HCT116 (cell line): ENCODE data around the gene FGF1. TPM values are rescaled to one million over a fixed set of nuclear protein-coding genes. Genes with fewer than 3 reads are reported as not detected.

Experiments
- ATAC-seq: fragments of 200-7000 bp; cut with Tn5 transposase; 2 replicates; pipeline ENCODE4 v1.9.1; 2020; ENCODE audit warnings: mild to moderate bottlenecking, moderate library complexity
- BruUV-seq: library from RNA; stranded (reverse); fragments of 400-500 nt; replicated peaks from 2 replicates; lab custom pipeline; 2021; lab: Mats Ljungman, UMichigan
- CTCF ChIA-PET: fragments of 300-600 bp; sonication (Branson Sonifier 250); formaldehyde crosslinking; loops from one replicate; lab custom pipeline; 2021; ENCODE audit warnings: antibody characterized with exemption; lab: Charles Lee
- POLR2A ChIA-PET: fragments of 300-600, 350-600 bp; sonication (Branson Sonifier 250); formaldehyde crosslinking; loops from one replicate; lab custom pipeline; 2021; ENCODE audit warnings: antibody characterized with exemption; lab: Charles Lee
- RAD21 ChIA-PET, 2 experiments: fragments of 300-600 bp; sonication (Branson Sonifier 250); formaldehyde crosslinking; loops; one replicate each; lab custom pipeline; 2023; ENCODE audit warnings: low total read pairs in 2 of 2; ENCODE audit not compliant: uncharacterized antibody in 2 of 2, unreplicated experiment in 2 of 2, low non-redundant PET in 1 of 2; lab: Charles Lee
- DNase-seq: peaks from one replicate; pipeline ENCODE4 v3.0.0-alpha.2; 2010; ENCODE audit warnings: low read depth, low spot score
- H2AFZ ChIP-seq: fragments of 200-600 bp; shearing (Covaris generic), sonication (generic); 2 replicates; pipeline ENCODE4 v1.6.1; 2017; ENCODE audit warnings: low read depth, mixed run types, mixed read lengths, antibody characterized with exemption, low read length; ENCODE audit not compliant: poor library complexity, severe bottlenecking
- H3K27ac ChIP-seq: 2 replicates; pipeline ENCODE4 v1.5.1; 2012; ENCODE audit warnings: low read depth, low read length
- H3K27me3 ChIP-seq: fragments of 200-600 bp; sonication (generic); 2 replicates; pipeline ENCODE4 v1.6.1; 2016; ENCODE audit warnings: mixed run types, low read length, mixed read lengths; ENCODE audit not compliant: insufficient read depth
- H3K36me3 ChIP-seq, 2 experiments: fragments of 200-500 bp in 1 of 2; fragments of 200-600 bp in 1 of 2; sonication (Bioruptor generic) in 1 of 2; sonication (generic) in 1 of 2; 2 replicates each; pipeline versions ENCODE4 v1.5.1 to v1.6.1; 2014 to 2016; ENCODE audit warnings: low read length in 2 of 2, inconsistent platforms in 1 of 2, mixed read lengths in 1 of 2, mixed run types in 1 of 2; ENCODE audit not compliant: insufficient read depth in 2 of 2, control insufficient read depth in 1 of 2
- H3K4me1 ChIP-seq, 2 experiments: fragments of 200-600 bp in 1 of 2; sonication (generic) in 1 of 2; 2 replicates each; pipeline versions ENCODE4 v1.5.1 to v1.6.1; 2012 to 2017; ENCODE audit warnings: low read length in 2 of 2, inconsistent platforms in 1 of 2, mild to moderate bottlenecking in 1 of 2, mixed read lengths in 1 of 2, mixed run types in 1 of 2, moderate library complexity in 1 of 2; ENCODE audit not compliant: insufficient read depth in 2 of 2, control insufficient read depth in 1 of 2
- H3K4me2 ChIP-seq: fragments of 200-600 bp; sonication (generic); 2 replicates; pipeline ENCODE4 v1.6.1; 2017; ENCODE audit warnings: mixed run types, low read length, mixed read lengths
- H3K4me3 ChIP-seq, 2 experiments: fragments of 200-600 bp in 1 of 2; sonication (generic) in 1 of 2; replicated peaks in 1 of 2; 2 replicates each; pipeline ENCODE4 v1.5.1; 2011 to 2016; ENCODE audit warnings: low read length in 2 of 2, control low read depth in 1 of 2, low read depth in 1 of 2, mild to moderate bottlenecking in 1 of 2, mixed read lengths in 1 of 2, mixed run types in 1 of 2
- H3K79me2 ChIP-seq: fragments of 200-600 bp; sonication (generic); 2 replicates; pipeline ENCODE4 v1.6.1; 2017; ENCODE audit warnings: mild to moderate bottlenecking, mixed run types, low read length, moderate library complexity, mixed read lengths; ENCODE audit not compliant: insufficient read depth
- H3K9ac ChIP-seq: fragments of 200-600 bp; sonication (generic); 2 replicates; pipeline ENCODE4 v1.6.1; 2016; ENCODE audit warnings: low read length, mixed read lengths
- H3K9me2 ChIP-seq: fragments of 200-600 bp; sonication (generic), shearing (Covaris generic); 2 replicates; pipeline ENCODE4 v1.6.1; 2017; ENCODE audit warnings: mixed run types, mild to moderate bottlenecking, moderate library complexity; ENCODE audit not compliant: insufficient read depth
- H3K9me3 ChIP-seq, 2 experiments: fragments of 200-500 bp in 1 of 2; fragments of 200-600 bp in 1 of 2; sonication (Bioruptor generic) in 1 of 2; sonication (generic) in 1 of 2; 2 replicates each; pipeline ENCODE4 v1.6.1; 2014 to 2017; ENCODE audit warnings: low read length in 2 of 2, mixed read lengths in 2 of 2, inconsistent platforms in 1 of 2, low read depth in 1 of 2, mild to moderate bottlenecking in 1 of 2, mixed run types in 1 of 2, moderate library complexity in 1 of 2; ENCODE audit not compliant: control insufficient read depth in 1 of 2, insufficient read depth in 1 of 2
- H4K20me1 ChIP-seq: fragments of 200-600 bp; sonication (generic), shearing (Covaris generic); 2 replicates; pipeline ENCODE4 v1.6.1; 2017; ENCODE audit warnings: mixed run types, mild to moderate bottlenecking, moderate library complexity; ENCODE audit not compliant: insufficient read depth
- EGR1 ChIP-seq: IDR thresholded peaks from 2 replicates; pipeline ENCODE4 v1.6.1; 2012; ENCODE audit warnings: low read depth
- ELF1 ChIP-seq: IDR thresholded peaks from 2 replicates; pipeline ENCODE4 v1.6.1; 2012; ENCODE audit warnings: low read depth, borderline replicate concordance
- EZH2 ChIP-seq: fragments of 200-600 bp; sonication (generic); IDR thresholded peaks from 2 replicates; pipeline ENCODE4 v1.6.1; 2017; ENCODE audit warnings: antibody characterized with exemption, mixed run types
- EZH2phosphoT487 ChIP-seq: fragments of 200-600 bp; IDR thresholded peaks from 2 replicates; pipeline ENCODE4 v1.6.1; 2018; ENCODE audit warnings: antibody characterized with exemption, borderline replicate concordance
- FOSL1 ChIP-seq: IDR thresholded peaks from 2 replicates; pipeline ENCODE4 v1.6.1; 2012; ENCODE audit warnings: low read depth
- JUND ChIP-seq: IDR thresholded peaks from 2 replicates; pipeline ENCODE4 v1.6.1; 2012
- POLR2A ChIP-seq: IDR thresholded peaks from 2 replicates; pipeline ENCODE4 v1.7.0; 2011; ENCODE audit warnings: borderline replicate concordance; ENCODE audit not compliant: insufficient read depth, insufficient read length; ENCODE audit errors: extremely low read depth
- POLR2AphosphoS5 ChIP-seq: IDR thresholded peaks from 2 replicates; pipeline ENCODE4 v1.6.1; 2011; ENCODE audit warnings: mild to moderate bottlenecking, low read depth, low read length, moderate library complexity
- RAD21 ChIP-seq: IDR thresholded peaks from 2 replicates; pipeline ENCODE4 v1.6.1; 2012; ENCODE audit warnings: low read depth, mild to moderate bottlenecking
- SIN3A ChIP-seq: IDR thresholded peaks from 2 replicates; pipeline ENCODE4 v1.6.1; 2012; ENCODE audit warnings: low read depth
- SP1 ChIP-seq: IDR thresholded peaks from 2 replicates; pipeline ENCODE4 v1.6.1; 2012; ENCODE audit warnings: low read depth
- TCF7L2 ChIP-seq: IDR thresholded peaks from 2 replicates; pipeline ENCODE4 v1.7.0; 2011; ENCODE audit warnings: borderline replicate concordance, inconsistent platforms; ENCODE audit not compliant: insufficient read depth, insufficient read length; ENCODE audit errors: extremely low read depth
- YY1 ChIP-seq: IDR thresholded peaks from 2 replicates; pipeline ENCODE4 v1.6.1; 2011; ENCODE audit warnings: low read length, low read depth, moderate library complexity, mild to moderate bottlenecking; ENCODE audit not compliant: insufficient replicate concordance; ENCODE audit errors: extremely low read depth
- ZNF274 ChIP-seq: fragments of 200-500 bp; sonication (Bioruptor generic); IDR thresholded peaks from 2 replicates; pipeline ENCODE4 v1.6.1; 2014; ENCODE audit warnings: mild to moderate bottlenecking, low read depth, low read length, inconsistent platforms
- intact Hi-C: fragments of 100-400 bp; cut with micrococcal nuclease; formaldehyde crosslinking; loops from 2 replicates; pipeline ENCODE4 v1.10.0; 2022
- total RNA-seq: library from RNA; stranded (reverse); gene quantifications from one replicate; pipeline ENCODE4 v1.2.1, GENCODE V29; 2021; ENCODE audit not compliant: unreplicated experiment
- TF ChIP-seq, protein P1 (sequence below): IDR thresholded peaks from 2 replicates; pipeline ENCODE4 v1.6.1; 2012
- TF ChIP-seq, protein P2 (sequence below): IDR thresholded peaks from 2 replicates; pipeline ENCODE4 v1.6.1; 2011; ENCODE audit warnings: mild to moderate bottlenecking, low read length, moderate library complexity; ENCODE audit not compliant: insufficient replicate concordance; ENCODE audit errors: extremely low read depth
- TF ChIP-seq, protein P3 (sequence below): IDR thresholded peaks from 2 replicates; pipeline ENCODE4 v1.6.1; 2012
- TF ChIP-seq, protein P4 (sequence below), 3 experiments: fragments of 200-600 bp in 1 of 3; sonication (generic) in 1 of 3; IDR thresholded peaks in 2 of 3; conservative IDR thresholded peaks in 1 of 3; 2 replicates each; pipeline ENCODE4 v1.5.1; 2012 to 2017; ENCODE audit warnings: low read depth in 2 of 3, low read length in 2 of 3, antibody characterized with exemption in 1 of 3, borderline replicate concordance in 1 of 3, control low read depth in 1 of 3, mild to moderate bottlenecking in 1 of 3, mixed read lengths in 1 of 3, mixed run types in 1 of 3, moderate library complexity in 1 of 3; ENCODE audit not compliant: insufficient read depth in 1 of 3
- TF ChIP-seq, protein P5 (sequence below): IDR thresholded peaks from 2 replicates; pipeline ENCODE4 v1.6.1; 2012; ENCODE audit warnings: low read depth

The FGF1 gene
- total RNA-seq, 1 experiment from 2014 or later: not detected

DNA sequence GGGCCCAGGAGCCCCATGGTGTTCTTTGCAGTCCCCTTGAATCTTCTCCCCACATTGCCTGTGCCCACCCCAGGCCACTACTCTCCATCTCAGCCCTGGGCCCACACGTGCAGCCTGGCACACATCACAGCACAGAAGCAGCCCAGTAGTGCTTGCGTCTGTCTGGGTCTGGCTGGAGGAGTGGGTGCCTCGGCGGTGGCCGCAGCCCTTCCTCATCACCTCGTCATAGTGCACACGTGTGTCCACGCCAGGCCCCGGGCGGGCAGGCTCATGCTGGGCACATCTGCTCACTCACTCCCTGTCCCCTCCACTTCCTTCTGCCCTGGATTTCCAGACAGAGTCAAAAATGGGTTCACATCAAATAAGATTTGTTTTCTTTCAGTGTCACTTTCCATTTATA, 33.3 kb downstream of the FGF1 start:
- no peak overlapping the region for H3K4me2 ChIP-seq
- CTCF ChIA-PET: no interaction called here
- no peak overlapping the region for H3K4me3 ChIP-seq
- no peaks in the 10 kb centered on the region for H3K27me3 ChIP-seq
- no peaks in the 10 kb centered on the region for H3K9me2 ChIP-seq
- H3K4me1 ChIP-seq: peaks cover 0 to 8% of the 10 kb centered on the region in 2 experiments; a peak in 1 of 4 replicates
- RAD21 ChIA-PET: no interaction called here
- intact Hi-C loops: no loop called here
- H4K20me1 ChIP-seq: no peaks in the 10 kb centered on the region
- H3K79me2 ChIP-seq: no peaks in the 10 kb centered on the region
- no peak overlapping the region for H3K9ac ChIP-seq
- DNase-seq (no peak), ATAC-seq (no peak)
- POLR2A ChIA-PET: no interaction called here
- no peak overlapping the region for H3K27ac ChIP-seq
- no TSS peak for BruUV-seq
- H2AFZ ChIP-seq: no peak overlapping the region
- H3K9me3 ChIP-seq: no peaks in the 10 kb centered on the region
- no peaks in the 10 kb centered on the region for H3K36me3 ChIP-seq
- no peak for TF ChIP-seq SP1
- TF ChIP-seq EZH2: no peak
- TF ChIP-seq POLR2A: no peak
- no peak for TF ChIP-seq SIN3A
- TF ChIP-seq, protein P1, sequence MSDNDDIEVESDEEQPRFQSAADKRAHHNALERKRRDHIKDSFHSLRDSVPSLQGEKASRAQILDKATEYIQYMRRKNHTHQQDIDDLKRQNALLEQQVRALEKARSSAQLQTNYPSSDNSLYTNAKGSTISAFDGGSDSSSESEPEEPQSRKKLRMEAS: no peak
- TF ChIP-seq ELF1: no peak
- no peak for TF ChIP-seq TCF7L2
- no peak for TF ChIP-seq RAD21
- no peak for TF ChIP-seq ZNF274
- no peak for TF ChIP-seq JUND
- no peak for TF ChIP-seq POLR2AphosphoS5
- no peak for TF ChIP-seq EGR1
- TF ChIP-seq, protein P2, sequence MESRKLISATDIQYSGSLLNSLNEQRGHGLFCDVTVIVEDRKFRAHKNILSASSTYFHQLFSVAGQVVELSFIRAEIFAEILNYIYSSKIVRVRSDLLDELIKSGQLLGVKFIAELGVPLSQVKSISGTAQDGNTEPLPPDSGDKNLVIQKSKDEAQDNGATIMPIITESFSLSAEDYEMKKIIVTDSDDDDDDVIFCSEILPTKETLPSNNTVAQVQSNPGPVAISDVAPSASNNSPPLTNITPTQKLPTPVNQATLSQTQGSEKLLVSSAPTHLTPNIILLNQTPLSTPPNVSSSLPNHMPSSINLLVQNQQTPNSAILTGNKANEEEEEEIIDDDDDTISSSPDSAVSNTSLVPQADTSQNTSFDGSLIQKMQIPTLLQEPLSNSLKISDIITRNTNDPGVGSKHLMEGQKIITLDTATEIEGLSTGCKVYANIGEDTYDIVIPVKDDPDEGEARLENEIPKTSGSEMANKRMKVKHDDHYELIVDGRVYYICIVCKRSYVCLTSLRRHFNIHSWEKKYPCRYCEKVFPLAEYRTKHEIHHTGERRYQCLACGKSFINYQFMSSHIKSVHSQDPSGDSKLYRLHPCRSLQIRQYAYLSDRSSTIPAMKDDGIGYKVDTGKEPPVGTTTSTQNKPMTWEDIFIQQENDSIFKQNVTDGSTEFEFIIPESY: no peak
- TF ChIP-seq, protein P3, sequence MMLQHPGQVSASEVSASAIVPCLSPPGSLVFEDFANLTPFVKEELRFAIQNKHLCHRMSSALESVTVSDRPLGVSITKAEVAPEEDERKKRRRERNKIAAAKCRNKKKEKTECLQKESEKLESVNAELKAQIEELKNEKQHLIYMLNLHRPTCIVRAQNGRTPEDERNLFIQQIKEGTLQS: no peak
- TF ChIP-seq, protein P4, sequence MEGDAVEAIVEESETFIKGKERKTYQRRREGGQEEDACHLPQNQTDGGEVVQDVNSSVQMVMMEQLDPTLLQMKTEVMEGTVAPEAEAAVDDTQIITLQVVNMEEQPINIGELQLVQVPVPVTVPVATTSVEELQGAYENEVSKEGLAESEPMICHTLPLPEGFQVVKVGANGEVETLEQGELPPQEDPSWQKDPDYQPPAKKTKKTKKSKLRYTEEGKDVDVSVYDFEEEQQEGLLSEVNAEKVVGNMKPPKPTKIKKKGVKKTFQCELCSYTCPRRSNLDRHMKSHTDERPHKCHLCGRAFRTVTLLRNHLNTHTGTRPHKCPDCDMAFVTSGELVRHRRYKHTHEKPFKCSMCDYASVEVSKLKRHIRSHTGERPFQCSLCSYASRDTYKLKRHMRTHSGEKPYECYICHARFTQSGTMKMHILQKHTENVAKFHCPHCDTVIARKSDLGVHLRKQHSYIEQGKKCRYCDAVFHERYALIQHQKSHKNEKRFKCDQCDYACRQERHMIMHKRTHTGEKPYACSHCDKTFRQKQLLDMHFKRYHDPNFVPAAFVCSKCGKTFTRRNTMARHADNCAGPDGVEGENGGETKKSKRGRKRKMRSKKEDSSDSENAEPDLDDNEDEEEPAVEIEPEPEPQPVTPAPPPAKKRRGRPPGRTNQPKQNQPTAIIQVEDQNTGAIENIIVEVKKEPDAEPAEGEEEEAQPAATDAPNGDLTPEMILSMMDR (IDR thresholded peaks at IDR 0.05 in 2 of 3, conservative IDR thresholded peaks at IDR 0.05 in 1 of 3; ENCODE audit: borderline replicate concordance in 1 of 3, insufficient read depth in 1 of 3, low read depth in 2 of 3, low read length in 2 of 3): no peak
- TF ChIP-seq YY1: no peak
- TF ChIP-seq EZH2phosphoT487: no peak
- TF ChIP-seq, protein P5, sequence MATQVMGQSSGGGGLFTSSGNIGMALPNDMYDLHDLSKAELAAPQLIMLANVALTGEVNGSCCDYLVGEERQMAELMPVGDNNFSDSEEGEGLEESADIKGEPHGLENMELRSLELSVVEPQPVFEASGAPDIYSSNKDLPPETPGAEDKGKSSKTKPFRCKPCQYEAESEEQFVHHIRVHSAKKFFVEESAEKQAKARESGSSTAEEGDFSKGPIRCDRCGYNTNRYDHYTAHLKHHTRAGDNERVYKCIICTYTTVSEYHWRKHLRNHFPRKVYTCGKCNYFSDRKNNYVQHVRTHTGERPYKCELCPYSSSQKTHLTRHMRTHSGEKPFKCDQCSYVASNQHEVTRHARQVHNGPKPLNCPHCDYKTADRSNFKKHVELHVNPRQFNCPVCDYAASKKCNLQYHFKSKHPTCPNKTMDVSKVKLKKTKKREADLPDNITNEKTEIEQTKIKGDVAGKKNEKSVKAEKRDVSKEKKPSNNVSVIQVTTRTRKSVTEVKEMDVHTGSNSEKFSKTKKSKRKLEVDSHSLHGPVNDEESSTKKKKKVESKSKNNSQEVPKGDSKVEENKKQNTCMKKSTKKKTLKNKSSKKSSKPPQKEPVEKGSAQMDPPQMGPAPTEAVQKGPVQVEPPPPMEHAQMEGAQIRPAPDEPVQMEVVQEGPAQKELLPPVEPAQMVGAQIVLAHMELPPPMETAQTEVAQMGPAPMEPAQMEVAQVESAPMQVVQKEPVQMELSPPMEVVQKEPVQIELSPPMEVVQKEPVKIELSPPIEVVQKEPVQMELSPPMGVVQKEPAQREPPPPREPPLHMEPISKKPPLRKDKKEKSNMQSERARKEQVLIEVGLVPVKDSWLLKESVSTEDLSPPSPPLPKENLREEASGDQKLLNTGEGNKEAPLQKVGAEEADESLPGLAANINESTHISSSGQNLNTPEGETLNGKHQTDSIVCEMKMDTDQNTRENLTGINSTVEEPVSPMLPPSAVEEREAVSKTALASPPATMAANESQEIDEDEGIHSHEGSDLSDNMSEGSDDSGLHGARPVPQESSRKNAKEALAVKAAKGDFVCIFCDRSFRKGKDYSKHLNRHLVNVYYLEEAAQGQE: no peak
- no peak for TF ChIP-seq FOSL1
